ENCODE results near the gene TTLL11.

GRCh38 chr9:121991307-121991661 lies 101.8 kb downstream of the TTLL11 start:
- no peak for TF ChIP-seq CSDC2 (CRISPR knock-in tag; IDR thresholded peaks at IDR 0.05)
- TF ChIP-seq OSR1 (CRISPR knock-in tag; IDR thresholded peaks at IDR 0.05), result no peak
- TF ChIP-seq ZNF8 (CRISPR knock-in tag; IDR thresholded peaks at IDR 0.05), result no peak
- TF ChIP-seq PATZ1 (CRISPR knock-in tag; IDR thresholded peaks at IDR 0.05; ENCODE audit: borderline replicate concordance), result no peak
- TF ChIP-seq CREB5 (CRISPR knock-in tag; IDR thresholded peaks at IDR 0.05; ENCODE audit: low read depth), result no peak
- TF ChIP-seq ZNF70 (CRISPR knock-in tag; IDR thresholded peaks at IDR 0.05), result no peak
- no peak for TF ChIP-seq ARNTL (CRISPR knock-in tag; IDR thresholded peaks at IDR 0.05; ENCODE audit: borderline replicate concordance, low read depth)

Measured in SK-N-SH treated with all-trans-retinoic acid at 6 μM for 48 hours (cell line).